SK-N-MC (cell line): Measurements from ENCODE around the gene HOXC6.

ENCODE experiments used
- DNase-seq: peaks from one replicate; pipeline ENCODE4 v3.0.0-alpha.2; 2011; ENCODE audit warnings: low read depth, low spot score
- H3K27ac ChIP-seq: fragments of 200-600 bp; sonication (generic); 2 replicates; pipeline ENCODE4 v1.5.1; 2016; ENCODE audit warnings: mixed run types
- H3K36me3 ChIP-seq: fragments of 200-600 bp; sonication (generic); 2 replicates; pipeline ENCODE4 v1.6.1; 2017; ENCODE audit warnings: antibody characterized with exemption, low read length, mixed read lengths; ENCODE audit not compliant: insufficient read depth
- H3K4me3 ChIP-seq: fragments of 200-600 bp; sonication (generic); 2 replicates; pipeline ENCODE4 v1.5.1; 2016
- H3K9ac ChIP-seq: fragments of 200-600 bp; sonication (generic); 2 replicates; pipeline ENCODE4 v1.8.0; 2017; ENCODE audit warnings: mixed run types, mixed read lengths; ENCODE audit not compliant: insufficient read length
- H3K9me3 ChIP-seq: fragments of 200-600 bp; sonication (generic); 2 replicates; pipeline ENCODE4 v1.6.1; 2017; ENCODE audit warnings: low read depth, mild to moderate bottlenecking, antibody characterized with exemption, low read length, moderate library complexity, mixed read lengths
- EZH2 ChIP-seq: fragments of 200-600 bp; sonication (generic); IDR thresholded peaks from one replicate; pipeline ENCODE4 v1.6.1; 2017; ENCODE audit warnings: antibody characterized with exemption
- FOXP2 ChIP-seq: optimal IDR thresholded peaks from 2 replicates; pipeline ENCODE3; 2011; ENCODE audit warnings: mild to moderate bottlenecking, moderate library complexity; ENCODE audit not compliant: insufficient read depth; ENCODE audit errors: extremely low read length, control extremely low read depth
- POLR2AphosphoS5 ChIP-seq: IDR thresholded peaks from 2 replicates; pipeline ENCODE4 v1.6.1; 2012; ENCODE audit warnings: mild to moderate bottlenecking, low read depth, low read length, borderline replicate concordance

The HOXC6 gene

GRCh38 chr12:54051874-54052437 lies 23.7 kb downstream of the HOXC6 start:
- no peak for DNase-seq
- Histone ChIP-seq H3K27ac (no peak overlapping the region), H3K4me3 (peak overlapping the region; percentile 70)

GRCh38 chr12:54052438-54053002 lies 24.3 kb downstream of the HOXC6 start:
- no peak for TF ChIP-seq EZH2
- no peak for TF ChIP-seq FOXP2
- TF ChIP-seq POLR2AphosphoS5: no peak
- H3K36me3 ChIP-seq: peaks cover 4% of the 10 kb centered on the region; the same call in 1 of the 2 replicates
- H3K4me3 ChIP-seq: peak overlapping the region; percentile 70
- H3K9me3 ChIP-seq: no peaks in the 10 kb centered on the region
- H3K9ac ChIP-seq: no peak overlapping the region
- DNase-seq: no peak
- no peak overlapping the region for H3K27ac ChIP-seq

More at GRCh38 chr12:54051874-54052437, 23.7 kb downstream of the HOXC6 start:
- Histone ChIP-seq H3K9ac (peak overlapping the region; percentile 8), H3K9me3 (no peaks in the 10 kb centered on the region), H3K36me3 (peaks cover 4% of the 10 kb centered on the region; the same call in 1 of the 2 replicates)
- TF ChIP-seq POLR2AphosphoS5 (peak; percentile 49; the same call in 1 of the 2 replicates), EZH2 (no peak), FOXP2 (peak; percentile 66)

GRCh38 chr12:54053003-54053750 lies 24.9 kb downstream of the HOXC6 start:
- no peaks in the 10 kb centered on the region for H3K9me3 ChIP-seq
- TF ChIP-seq FOXP2: no peak
- TF ChIP-seq POLR2AphosphoS5: no peak
- TF ChIP-seq EZH2: no peak
- H3K4me3 ChIP-seq: no peak overlapping the region
- no peak overlapping the region for H3K9ac ChIP-seq
- peaks cover 4% of the 10 kb centered on the region; the same call in 1 of the 2 replicates for H3K36me3 ChIP-seq
- H3K27ac ChIP-seq: no peak overlapping the region
- DNase-seq: no peak

GRCh38 chr12:54053751-54054741 lies 25.8 kb downstream of the HOXC6 start, which contains the start of gene HOXC4:
Gene HOXC4, plus strand, starts transcription at chr12:54053835. Its CDS starts 88 bp downstream, at chr12:54053923.
- no peak for TF ChIP-seq EZH2
- peak; percentile 10; the same call in 1 of the 2 replicates for TF ChIP-seq POLR2AphosphoS5
- DNase-seq: no peak
- Histone ChIP-seq H3K9me3 (no peaks in the 10 kb centered on the region), H3K4me3 (peak within 1 kb of the TSS; percentile 70), H3K36me3 (peaks cover 4% of the 10 kb centered on the region; the same call in 1 of the 2 replicates), H3K27ac (no peak within 1 kb of the TSS), H3K9ac (no peak within 1 kb of the TSS)

- Histone ChIP-seq H3K36me3 (peaks cover 4% of the 10 kb centered on the region; the same call in 1 of the 2 replicates), H3K9ac (no peak overlapping the region), H3K4me3 (no peak overlapping the region), H3K9me3 (no peaks in the 10 kb centered on the region), H3K27ac (no peak overlapping the region)
- TF ChIP-seq FOXP2: no peak
- TF ChIP-seq POLR2AphosphoS5: no peak
- no peak for TF ChIP-seq EZH2
- DNase-seq: no peak
Observed at GRCh38 chr12:54054742-54055194, 26.5 kb downstream of the HOXC6 start.

- DNase-seq: no peak
- H3K9ac ChIP-seq: no peak overlapping the region
- no peak overlapping the region for H3K27ac ChIP-seq
- no peaks in the 10 kb centered on the region for H3K9me3 ChIP-seq
- TF ChIP-seq POLR2AphosphoS5 (no peak), EZH2 (no peak), FOXP2 (no peak)
- H3K4me3 ChIP-seq: no peak overlapping the region
- peaks cover 4% of the 10 kb centered on the region; the same call in 1 of the 2 replicates for H3K36me3 ChIP-seq
Observed at GRCh38 chr12:54055552-54055951, 27.3 kb downstream of the HOXC6 start.

GRCh38 chr12:54056110-54056509 lies 27.9 kb downstream of the HOXC6 start:
- TF ChIP-seq EZH2: no peak
- TF ChIP-seq POLR2AphosphoS5: no peak
- no peak for TF ChIP-seq FOXP2
- no peak overlapping the region for H3K9ac ChIP-seq
- DNase-seq: no peak
- H3K4me3 ChIP-seq: no peak overlapping the region
- no peaks in the 10 kb centered on the region for H3K9me3 ChIP-seq
- peaks cover 4% of the 10 kb centered on the region; the same call in 1 of the 2 replicates for H3K36me3 ChIP-seq
- H3K27ac ChIP-seq: no peak overlapping the region
